Endothelial cell (in vitro differentiated cells): ENCODE results near the gene EDIL3. TPM values are rescaled to one million over a fixed set of nuclear protein-coding genes. Genes with fewer than 3 reads are reported as not detected.
A peak's percentile ranks its signal among the peaks of the same experiment; 100 is the strongest.

Experiments
- DNase-seq: peaks from one replicate; pipeline ENCODE4 v3.0.0; 2021; ENCODE audit warnings: low spot score
- H3K27ac Mint-ChIP-seq: one replicate; pipeline ENCODE4 v1.8.0; 2021; ENCODE audit warnings: mixed read lengths, inconsistent platforms; ENCODE audit not compliant: unreplicated experiment
- H3K27me3 Mint-ChIP-seq: one replicate; pipeline ENCODE4 v1.8.0; 2021; ENCODE audit warnings: mild to moderate bottlenecking, moderate library complexity, mixed read lengths, inconsistent platforms; ENCODE audit not compliant: unreplicated experiment
- H3K36me3 Mint-ChIP-seq: one replicate; pipeline ENCODE4 v1.8.0; 2021; ENCODE audit warnings: mild to moderate bottlenecking, low read depth, mixed read lengths, inconsistent platforms; ENCODE audit not compliant: unreplicated experiment
- H3K4me1 Mint-ChIP-seq: one replicate; pipeline ENCODE4 v1.8.0; 2021; ENCODE audit warnings: mild to moderate bottlenecking, mixed read lengths, inconsistent platforms; ENCODE audit not compliant: unreplicated experiment
- H3K4me3 Mint-ChIP-seq: one replicate; pipeline ENCODE4 v1.8.0; 2021; ENCODE audit warnings: mild to moderate bottlenecking, mixed read lengths, inconsistent platforms; ENCODE audit not compliant: unreplicated experiment
- H3K9me3 Mint-ChIP-seq: one replicate; pipeline ENCODE4 v1.8.0; 2021; ENCODE audit warnings: mixed read lengths, inconsistent platforms; ENCODE audit not compliant: unreplicated experiment
- total RNA-seq: library from RNA; stranded (reverse); fragmentation: NEBNext Ultra II Directional; extraction: Animal tissue kit (Norgen Biotek cat#: 25700); gene quantifications from one replicate; pipeline ENCODE4 v1.2.1, GENCODE V29; 2021; ENCODE audit not compliant: unreplicated experiment
- TF ChIP-seq, protein P1 (sequence below): fragments of 200-600 bp; sonication (generic); IDR thresholded peaks from one replicate; pipeline ENCODE4 v1.5.0; 2021; ENCODE audit warnings: antibody characterized with exemption; ENCODE audit not compliant: unreplicated experiment

The EDIL3 gene
- total RNA-seq, 1 donor from 2014 or later, result 74.6 TPM

DNA sequence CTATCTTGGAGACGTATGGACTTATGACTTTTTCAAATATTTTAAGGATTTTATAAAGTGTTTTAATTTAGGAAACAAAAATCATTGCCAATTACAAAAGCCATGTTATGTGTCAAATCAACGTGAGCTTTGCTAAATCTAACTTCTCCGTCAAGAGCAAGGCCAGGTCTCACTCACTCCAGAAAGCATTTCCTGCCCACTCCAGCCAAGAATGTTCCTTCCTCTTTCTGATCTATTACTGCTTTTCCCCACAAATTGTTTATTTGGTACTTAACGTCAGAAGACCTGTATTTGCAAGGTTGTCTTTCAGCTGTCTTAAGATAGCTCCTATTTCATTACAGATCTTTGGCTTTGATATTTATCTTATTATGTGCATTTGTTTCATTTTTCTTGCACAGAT is 470.5 kb downstream of the EDIL3 start:
- H3K4me1 Mint-ChIP-seq, result peaks cover 44% of the 10 kb centered on the region

DNA sequence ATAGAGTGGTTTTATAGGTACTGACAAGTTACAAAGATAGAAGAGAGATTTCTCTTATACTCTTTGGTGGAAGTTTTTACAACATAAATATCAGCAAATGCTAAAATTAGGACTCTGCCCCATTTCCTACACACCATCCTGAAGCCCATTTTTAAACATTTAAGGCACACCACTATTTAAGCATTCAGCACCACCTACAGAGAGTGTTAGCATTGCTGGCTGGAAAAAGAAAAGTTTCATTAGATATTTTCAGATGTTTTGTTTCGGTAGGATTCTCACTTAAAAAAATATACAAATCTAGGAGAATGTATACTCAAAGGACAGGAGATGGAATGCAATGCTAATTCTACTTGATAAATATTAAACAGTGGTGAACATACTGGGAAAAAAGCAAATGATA is 471.1 kb downstream of the EDIL3 start:
- DNase-seq, result no peak
- no peaks in the 10 kb centered on the region for H3K27me3 Mint-ChIP-seq

More for the DNA sequence above, 470.5 kb downstream of the EDIL3 start:
- Mint-ChIP-seq H3K36me3 (no peaks in the 10 kb centered on the region), H3K9me3 (no peaks in the 10 kb centered on the region), H3K27me3 (no peaks in the 10 kb centered on the region), H3K27ac (peak overlapping the region; percentile 9), H3K4me3 (no peak overlapping the region)
- TF ChIP-seq, protein P1, sequence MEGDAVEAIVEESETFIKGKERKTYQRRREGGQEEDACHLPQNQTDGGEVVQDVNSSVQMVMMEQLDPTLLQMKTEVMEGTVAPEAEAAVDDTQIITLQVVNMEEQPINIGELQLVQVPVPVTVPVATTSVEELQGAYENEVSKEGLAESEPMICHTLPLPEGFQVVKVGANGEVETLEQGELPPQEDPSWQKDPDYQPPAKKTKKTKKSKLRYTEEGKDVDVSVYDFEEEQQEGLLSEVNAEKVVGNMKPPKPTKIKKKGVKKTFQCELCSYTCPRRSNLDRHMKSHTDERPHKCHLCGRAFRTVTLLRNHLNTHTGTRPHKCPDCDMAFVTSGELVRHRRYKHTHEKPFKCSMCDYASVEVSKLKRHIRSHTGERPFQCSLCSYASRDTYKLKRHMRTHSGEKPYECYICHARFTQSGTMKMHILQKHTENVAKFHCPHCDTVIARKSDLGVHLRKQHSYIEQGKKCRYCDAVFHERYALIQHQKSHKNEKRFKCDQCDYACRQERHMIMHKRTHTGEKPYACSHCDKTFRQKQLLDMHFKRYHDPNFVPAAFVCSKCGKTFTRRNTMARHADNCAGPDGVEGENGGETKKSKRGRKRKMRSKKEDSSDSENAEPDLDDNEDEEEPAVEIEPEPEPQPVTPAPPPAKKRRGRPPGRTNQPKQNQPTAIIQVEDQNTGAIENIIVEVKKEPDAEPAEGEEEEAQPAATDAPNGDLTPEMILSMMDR, result no peak
- DNase-seq, result no peak

DNA sequence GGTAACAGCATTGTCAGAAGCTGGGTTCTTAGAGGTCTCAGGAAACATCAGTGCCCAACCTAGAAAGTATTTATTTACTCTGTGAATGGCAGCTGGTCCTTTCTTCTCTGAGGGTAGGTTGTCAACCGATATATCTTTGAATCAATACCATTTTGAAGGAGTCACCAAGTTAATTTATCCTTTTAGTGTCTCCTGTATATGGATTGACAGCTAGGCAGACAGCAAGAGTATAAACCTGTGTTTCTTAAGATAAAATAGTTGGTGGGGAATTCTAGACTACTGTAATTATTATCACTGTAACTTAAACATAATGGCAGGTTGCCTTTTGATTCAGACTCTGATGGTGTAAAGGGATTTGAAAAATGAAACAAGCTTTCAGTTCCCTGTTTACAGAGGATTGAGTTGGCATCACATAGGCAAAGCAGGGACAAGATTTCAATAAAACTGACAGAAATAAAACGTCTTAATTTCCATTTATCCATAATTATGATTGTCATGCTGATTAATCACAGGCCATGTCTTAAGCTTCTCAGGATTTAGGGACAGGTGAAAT is 473.2 kb downstream of the EDIL3 start:
- H3K27ac Mint-ChIP-seq, result no peak overlapping the region
- H3K4me3 Mint-ChIP-seq, result no peak overlapping the region
- H3K36me3 Mint-ChIP-seq, result no peaks in the 10 kb centered on the region
- TF ChIP-seq, protein P1, result no peak
- no peaks in the 10 kb centered on the region for H3K9me3 Mint-ChIP-seq
- no peaks in the 10 kb centered on the region for H3K27me3 Mint-ChIP-seq
- DNase-seq, result no peak
- peaks cover 26% of the 10 kb centered on the region for H3K4me1 Mint-ChIP-seq

More for the DNA sequence above, 471.1 kb downstream of the EDIL3 start:
- TF ChIP-seq, protein P1, result no peak
- Mint-ChIP-seq H3K9me3 (no peaks in the 10 kb centered on the region), H3K4me1 (peaks cover 42% of the 10 kb centered on the region), H3K4me3 (no peak overlapping the region), H3K36me3 (no peaks in the 10 kb centered on the region), H3K27ac (no peak overlapping the region)

DNA sequence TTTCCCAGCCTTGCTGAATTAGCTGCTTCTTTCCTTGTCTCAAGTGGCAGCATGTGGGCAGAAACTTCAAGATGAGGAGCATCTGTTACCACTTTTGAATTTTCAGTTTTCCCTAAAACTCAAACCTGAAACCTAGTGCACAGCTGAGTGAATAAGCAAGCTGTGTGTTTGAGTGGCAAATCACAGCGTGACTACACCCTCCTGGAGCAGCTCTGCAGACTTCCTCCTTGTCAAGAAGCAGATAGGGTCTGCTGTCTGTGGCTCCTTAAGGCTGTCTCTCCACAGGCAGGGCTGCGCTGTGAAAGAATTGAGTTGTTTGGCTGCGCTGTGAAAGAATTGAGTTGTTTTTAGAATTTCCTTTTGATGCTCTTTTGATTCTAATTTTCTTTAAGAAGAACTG is 484.4 kb downstream of the EDIL3 start:
- no peaks in the 10 kb centered on the region for H3K9me3 Mint-ChIP-seq
- no peak overlapping the region for H3K4me3 Mint-ChIP-seq
- H3K36me3 Mint-ChIP-seq, result no peaks in the 10 kb centered on the region
- H3K27ac Mint-ChIP-seq, result no peak overlapping the region
- no peaks in the 10 kb centered on the region for H3K4me1 Mint-ChIP-seq
- DNase-seq, result no peak
- H3K27me3 Mint-ChIP-seq, result no peaks in the 10 kb centered on the region
- TF ChIP-seq, protein P1, result no peak

DNA sequence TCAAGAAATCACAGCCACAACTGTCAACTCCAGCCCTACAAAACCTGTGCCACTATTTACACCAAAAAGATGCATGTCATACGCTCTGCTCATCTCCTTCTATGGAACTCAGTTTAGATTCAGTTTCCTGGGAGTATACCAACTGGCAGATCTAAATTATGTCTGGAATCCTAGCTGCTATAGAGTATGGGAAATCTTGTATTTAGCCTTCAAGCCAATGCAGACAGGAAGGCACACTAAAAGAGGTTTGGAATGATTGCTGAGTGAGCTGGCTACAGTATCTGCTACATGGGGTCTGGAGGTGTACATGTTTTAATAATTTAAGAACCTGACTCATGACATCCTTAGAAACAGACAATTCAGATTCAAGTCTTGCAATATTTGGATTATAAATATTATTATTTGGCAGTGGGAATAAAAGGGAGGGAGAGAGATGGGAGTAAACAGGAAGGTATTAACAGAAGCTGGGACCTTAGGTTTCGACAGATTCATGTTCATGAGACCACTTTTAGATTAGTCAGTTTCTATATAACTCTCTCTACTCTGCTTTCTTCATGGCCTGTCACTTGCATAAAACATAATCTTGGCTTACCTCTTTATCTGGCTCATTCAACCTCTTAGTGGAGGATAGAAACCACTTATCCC is 485.2 kb downstream of the EDIL3 start:
- Mint-ChIP-seq H3K9me3 (no peaks in the 10 kb centered on the region), H3K27ac (no peak overlapping the region), H3K27me3 (no peaks in the 10 kb centered on the region), H3K4me3 (no peak overlapping the region), H3K36me3 (no peaks in the 10 kb centered on the region), H3K4me1 (no peaks in the 10 kb centered on the region)
- TF ChIP-seq, protein P1, result no peak
- no peak for DNase-seq
